Pancreas (tissue), 10 donors: ENCODE data around the gene BST1. TPM values are rescaled to one million over a fixed set of nuclear protein-coding genes. Genes with fewer than 3 reads are reported as not detected.

Experiments
- ATAC-seq, 4 donors: fragments of 200-7000 bp; cut with Tn5 transposase; one replicate each; pipeline versions ENCODE4 v1.8.0 to v1.9.1; 2020; ENCODE audit warnings: mild to moderate bottlenecking in 4 of 4, moderate library complexity in 4 of 4
- DNase-seq, 6 donors: peaks; one replicate each; pipeline ENCODE4 v3.0.0-alpha.2; 2020
- FAIRE-seq: peaks from 2 replicates; lab custom pipeline; 2012; peaks lifted over from hg19 to GRCh38; lab: Jason Lieb, UNC
- H3K27ac ChIP-seq, 4 donors: fragments of 200-600 bp; sonication (generic); 1 replicate in 3 of 4; 2 replicates in 1 of 4; pipeline versions ENCODE4 v1.5.0 to v1.8.0; 2020
- H3K27me3 ChIP-seq, 4 donors: fragments of 200-600 bp; one replicate each; pipeline ENCODE4 v1.8.0; 2021
- H3K36me3 ChIP-seq, 3 donors: fragments of 200-600 bp; sonication (generic) in 1 of 3; one replicate each; pipeline versions ENCODE4 v1.5.0 to v1.8.0; 2020 to 2021
- H3K4me1 ChIP-seq, 3 donors: fragments of 200-600 bp; one replicate each; pipeline ENCODE4 v1.8.0; 2021
- H3K4me3 ChIP-seq, 4 donors: fragments of 200-600 bp; sonication (generic) in 2 of 4; one replicate each; pipeline versions ENCODE4 v1.5.0 to v1.8.0; 2020 to 2021
- H3K9me3 ChIP-seq, 4 donors: fragments of 200-600 bp; one replicate each; pipeline ENCODE4 v1.8.0; 2021
- CTCF ChIP-seq, 4 donors: fragments of 200-600 bp; sonication (generic) in 3 of 4; IDR thresholded peaks; one replicate each; pipeline versions ENCODE4 v1.5.0 to v1.8.0; 2021; ENCODE audit warnings: antibody characterized with exemption in 4 of 4
- WGBS, 2 donors: extraction: QIAGEN DNeasy Blood & Tissue Kit; methylation state at CpG; one replicate each; pipeline ENCODE4 v1.1.7; 2013; 5-methylcytosine and 5-hydroxymethylcytosine counted together
- intact Hi-C, 3 donors: fragments of 100-400 bp; cut with DNase I; formaldehyde crosslinking; loops; one replicate each; pipeline versions ENCODE4 v1.11.1 to v1.14.2; 2022
- polyA plus RNA-seq, 2 donors: library from polyadenylated mRNA; stranded (reverse); fragments of 200-250 nt; gene quantifications; one replicate each; pipeline ENCODE4 v1.2.3, GENCODE V29; 2013
- total RNA-seq, 6 donors: library from RNA; stranded (reverse); fragmentation: NEBNext Ultra II Directional in 4 of 6; extraction: Animal tissue kit (Norgen Biotek cat#: 25700) in 4 of 6; gene quantifications; one replicate each; pipeline versions ENCODE4 v1.2.1 to v1.2.4, GENCODE V29; 2021 to 2023
- donor health status: healthy with polysubstance abuse.
- donor health status: DM: no; HTN: no; CAD: no; lungs with moderate emphysema.
- donor health status: DM: no; HTN: no; CAD: no.
- donor health status: control.
- donor health status: control.
- donor health status: Bipolar disorder and iron deficiency.
- donor health status: DM: yes; HTN: yes; CAD: no.
- donor health status: DM: no; HTN: no; CAD: no.
- donor health status: DM: no; HTN: no; CAD: no.
- donor health status: DM: yes; HTN: yes; CAD: no.

The BST1 gene
- total RNA-seq (1 to 10 TPM in 2 of 6 donors, under 1 TPM in 4; 0.24 to 2.8 (median 0.41) TPM), polyA plus RNA-seq (under 1 TPM; 0.49 to 0.63 TPM)

GRCh38 chr4:15702941-15703403 is at the start of gene BST1:
TSS of gene BST1 (plus strand) at chr4:15703065. CDS start at chr4:15703145, 80 bp downstream.
- Histone ChIP-seq H3K27ac (no peak within 1 kb of the TSS), H3K36me3 (no peaks in the 10 kb centered on the region), H3K4me1 (no peaks in the 10 kb centered on the region), H3K4me3 (peak within 1 kb of the TSS; percentile 16 to 48 (median 28)), H3K9me3 (no peaks in the 10 kb centered on the region), H3K27me3 (no peaks in the 10 kb centered on the region)
- ATAC-seq (peak; percentile 58 to 89 (median 86)), DNase-seq (peak; percentile 5 to 72 (median 43)), FAIRE-seq (no peak)
- WGBS, 2 donors, result 3 to 4% methylated on average over 41 to 43 of the region's 43 CpGs
- intact Hi-C loops, result no loop called here
- TF ChIP-seq CTCF (IDR thresholded peaks at IDR 0.05), result no peak

- Histone ChIP-seq H3K27ac (peak overlapping the region; percentile 10 to 99 (median 98)), H3K27me3 (no peaks in the 10 kb centered on the region), H3K4me1 (peaks cover 21 to 51% (median 32%) of the 10 kb centered on the region in 3 donors), H3K9me3 (no peaks in the 10 kb centered on the region), H3K4me3 (peak overlapping the region in 3 of 4 donors; percentile 62 to 78 (median 72)), H3K36me3 (no peaks in the 10 kb centered on the region)
- intact Hi-C loops, result loop anchor here in 1 of 3 donors (5.0 kb wide), 1 partner anchor 176 kb away; no protein-coding TSS in a partner anchor
- ATAC-seq (no peak), DNase-seq (no peak), FAIRE-seq (no peak)
- no peak for TF ChIP-seq CTCF (IDR thresholded peaks at IDR 0.05)
- 11 to 18% methylated on average over 4 of the region's 4 CpGs for WGBS, 2 donors
These were observed 49.4 kb upstream of the BST1 start for GRCh38 chr4:15653420-15653819.

- Histone ChIP-seq H3K9me3 (no peaks in the 10 kb centered on the region), H3K27ac (peak overlapping the region; percentile 98 to 99 (median 98)), H3K27me3 (no peaks in the 10 kb centered on the region), H3K4me1 (peaks cover 16 to 51% (median 32%) of the 10 kb centered on the region in 3 donors), H3K4me3 (peak overlapping the region; percentile 56 to 78 (median 67)), H3K36me3 (no peaks in the 10 kb centered on the region)
- intact Hi-C loops, result loop anchor here in 1 of 3 donors (5.0 kb wide), 1 partner anchor 177 kb away; no protein-coding TSS in a partner anchor
- 1 to 3% methylated on average over 7 of the region's 7 CpGs for WGBS, 2 donors
- no peak for FAIRE-seq
- no peak for TF ChIP-seq CTCF (IDR thresholded peaks at IDR 0.05)
- DNase-seq, result no peak
- peak in 3 of 4 donors; percentile 15 to 17 (median 17) for ATAC-seq
These were observed 48.8 kb upstream of the BST1 start for GRCh38 chr4:15653864-15654592.

GRCh38 chr4:15654593-15655222 is 48.2 kb upstream of the BST1 start:
- intact Hi-C loops, result loop anchor here in 1 of 3 donors (5.0 kb wide), 1 partner anchor 177 kb away; no protein-coding TSS in a partner anchor
- FAIRE-seq, result no peak
- Histone ChIP-seq H3K36me3 (no peaks in the 10 kb centered on the region), H3K27me3 (no peaks in the 10 kb centered on the region), H3K4me1 (peaks cover 14 to 45% (median 29%) of the 10 kb centered on the region in 3 donors), H3K27ac (peak overlapping the region; percentile 98 to 99 (median 98)), H3K4me3 (peak overlapping the region; percentile 56 to 78 (median 67)), H3K9me3 (no peaks in the 10 kb centered on the region)
- peak in 5 of 6 donors; percentile 26 to 85 (median 57) for DNase-seq
- 0% methylated on average over 41 to 66 of the region's 66 CpGs for WGBS, 2 donors
- ATAC-seq, result peak; percentile 53 to 75 (median 58)
- no peak for TF ChIP-seq CTCF (IDR thresholded peaks at IDR 0.05)
